GM12878 (cell line): Measurements from ENCODE around the gene ZNF148. TPM values are rescaled to one million over a fixed set of nuclear protein-coding genes. Genes with fewer than 3 reads are reported as not detected.
A peak's percentile ranks its signal among the peaks of the same experiment; 100 is the strongest.

ENCODE experiments used
- ATAC-seq: fragments of 200-7000 bp; cut with Tn5 transposase; 3 replicates; pipeline ENCODE4 v1.9.1; 2020; ENCODE audit warnings: mild to moderate bottlenecking, moderate library complexity
- BruUV-seq: library from RNA; stranded (reverse); fragments of 400-500 nt; replicated peaks from 2 replicates; lab custom pipeline; 2021; lab: Mats Ljungman, UMichigan
- CTCF ChIA-PET: fragments of 300-600 bp; sonication (Branson Sonifier 250); formaldehyde crosslinking; extraction: SDS; loops from one replicate; lab custom pipeline; 2021; ENCODE audit warnings: inconsistent platforms; lab: Yijun Ruan, JAX
- POLR2A ChIA-PET: fragments of 350-600 bp; formaldehyde crosslinking; extraction: SDS; loops from one replicate; lab custom pipeline; 2021; ENCODE audit warnings: inconsistent platforms; lab: Charles Lee
- RAD21 ChIA-PET: fragments of 300-600 bp; sonication (Branson Sonifier 250); formaldehyde crosslinking; loops from one replicate; lab custom pipeline; 2023; ENCODE audit warnings: antibody characterized with exemption; ENCODE audit not compliant: unreplicated experiment; lab: Charles Lee
- SMC1A ChIA-PET: fragments of 300-600 bp; sonication (Branson Sonifier 250); formaldehyde crosslinking; loops from one replicate; lab custom pipeline; 2023; ENCODE audit not compliant: unreplicated experiment, uncharacterized antibody; lab: Charles Lee
- DNase-seq: peaks from one replicate; pipeline ENCODE4 v3.0.0-alpha.2; 2011; ENCODE audit warnings: low read depth, low spot score
- FAIRE-seq: peaks from 3 replicates; lab custom pipeline; 2011; peaks lifted over from hg19 to GRCh38; lab: Jason Lieb, UNC
- H2AFZ ChIP-seq: 2 replicates; pipeline ENCODE4 v1.6.0; 2011; ENCODE audit warnings: low read depth, low read length, control low read depth; ENCODE audit not compliant: control insufficient read depth
- H3K27ac ChIP-seq: 2 replicates; pipeline ENCODE4 v1.5.1; 2011; ENCODE audit warnings: control low read depth; ENCODE audit not compliant: control insufficient read depth, insufficient read depth
- H3K27me3 ChIP-seq, 2 experiments: replicated peaks in 1 of 2; 2 replicates each; pipeline versions ENCODE4 v1.6.0 to v1.6.1; 2011; ENCODE audit warnings: low read length in 1 of 2; ENCODE audit not compliant: control insufficient read depth in 2 of 2, insufficient read depth in 2 of 2
- H3K36me3 ChIP-seq, 2 experiments: 2 replicates each; pipeline ENCODE4 v1.5.1; 2011; ENCODE audit warnings: low read length in 1 of 2; ENCODE audit not compliant: control insufficient read depth in 2 of 2, insufficient read depth in 2 of 2
- H3K4me1 ChIP-seq: 2 replicates; pipeline ENCODE4 v1.6.1; 2011; ENCODE audit warnings: mild to moderate bottlenecking, low read length, moderate library complexity, mixed read lengths; ENCODE audit not compliant: control insufficient read depth, insufficient read depth
- H3K4me2 ChIP-seq: 2 replicates; pipeline ENCODE4 v1.6.0; 2011; ENCODE audit warnings: control low read depth; ENCODE audit not compliant: control insufficient read depth, insufficient read depth
- H3K4me3 ChIP-seq: fragments of 200-600 bp; sonication (generic); 2 replicates; pipeline ENCODE4 v1.5.1; 2016
- H3K79me2 ChIP-seq: 2 replicates; pipeline ENCODE4 v1.6.0; 2011; ENCODE audit warnings: low read length; ENCODE audit not compliant: control insufficient read depth, insufficient read depth
- H3K9ac ChIP-seq: 2 replicates; pipeline ENCODE4 v1.8.0; 2011; ENCODE audit warnings: low read length, control low read depth, mixed read lengths; ENCODE audit not compliant: control insufficient read depth, insufficient read depth
- H3K9me3 ChIP-seq: replicated peaks from 3 replicates; pipeline ENCODE4 v1.5.1; 2011; ENCODE audit warnings: mild to moderate bottlenecking, low read length; ENCODE audit not compliant: control insufficient read depth, insufficient read depth
- H4K20me1 ChIP-seq: 2 replicates; pipeline ENCODE4 v1.6.0; 2011; ENCODE audit not compliant: control insufficient read depth, insufficient read depth
- EGR1 ChIP-seq, 2 experiments: IDR thresholded peaks; 1 replicate in 1 of 2; 2 replicates in 1 of 2; pipeline ENCODE4 v1.6.1; 2011 to 2012; ENCODE audit warnings: low read depth in 2 of 2, low read length in 2 of 2, borderline replicate concordance in 1 of 2, mild to moderate bottlenecking in 1 of 2, moderate library complexity in 1 of 2
- RCOR1 ChIP-seq: conservative IDR thresholded peaks from 2 replicates; pipeline ENCODE4 v1.6.1; 2012; ENCODE audit warnings: low read depth, low read length, improper control_type of control experiment
- SMC3 ChIP-seq: IDR thresholded peaks from 2 replicates; pipeline ENCODE4 v1.6.1; 2011; ENCODE audit warnings: low read length, improper control_type of control experiment, borderline replicate concordance
- USF1 ChIP-seq: IDR thresholded peaks from 2 replicates; pipeline ENCODE4 v1.6.1; 2011; ENCODE audit warnings: borderline replicate concordance, low read depth, mild to moderate bottlenecking, moderate library complexity, mixed read lengths, low read length; ENCODE audit not compliant: insufficient read depth; ENCODE audit errors: extremely low read length
- WGBS: methylation state at CpG from one replicate; pipeline ENCODE4 v1.1.6; 2016; ENCODE audit warnings: low lambda C conversion rate; ENCODE audit not compliant: insufficient replicate concordance, insufficient coverage; ENCODE audit errors: missing lambda C conversion rate; 5-methylcytosine and 5-hydroxymethylcytosine counted together
- in situ Hi-C: fragments of 300-500 bp; cut with MboI; formaldehyde crosslinking; loops from 9 replicates; pipeline ENCODE4 v1.14.3; 2018; ENCODE audit warnings: mixed read lengths
- intact Hi-C: fragments of 100-400 bp; cut with micrococcal nuclease; formaldehyde crosslinking; loops from one replicate; pipeline ENCODE4 v1.14.2; 2022; ENCODE audit not compliant: unreplicated experiment
- polyA plus RNA-seq, 11 experiments: library from polyadenylated mRNA; depleted of rRNA in 4 of 11; unstranded in 6 of 11; stranded (reverse) in 5 of 11; fragments of >200 nt; fragmentation: Nextera tagmentation in 4 of 11; fragmentation: Illumina TruSeq in 1 of 11; extraction: Ambion mirVana in 4 of 11; extraction: Trizol in 1 of 11; gene quantifications; 1 replicate in 1 of 11; 2 replicates in 10 of 11; pipeline versions ENCODE4 v1.2.1 to v1.2.3, GENCODE V29; 2011 to 2016; ENCODE audit warnings: inconsistent platforms in 2 of 11, missing spikeins in 2 of 11, low read depth in 1 of 11
- total RNA-seq, 4 experiments: library from RNA; depleted of rRNA in 3 of 4; stranded (reverse); fragments of >200 nt in 3 of 4; fragmentation: Illumina TruSeq in 1 of 4; extraction: Trizol in 1 of 4; gene quantifications; 2 replicates each; pipeline versions ENCODE4 v1.2.1 to v1.2.3, GENCODE V29; 2013 to 2021

Gene ZNF148
- total and polyA plus RNA-seq, 10 of the 15 experiments (the other 5 are each of a cell fraction or from before 2014, with no cell fraction given): 8.6 to 40.4 (median 26.7) TPM

DNA sequence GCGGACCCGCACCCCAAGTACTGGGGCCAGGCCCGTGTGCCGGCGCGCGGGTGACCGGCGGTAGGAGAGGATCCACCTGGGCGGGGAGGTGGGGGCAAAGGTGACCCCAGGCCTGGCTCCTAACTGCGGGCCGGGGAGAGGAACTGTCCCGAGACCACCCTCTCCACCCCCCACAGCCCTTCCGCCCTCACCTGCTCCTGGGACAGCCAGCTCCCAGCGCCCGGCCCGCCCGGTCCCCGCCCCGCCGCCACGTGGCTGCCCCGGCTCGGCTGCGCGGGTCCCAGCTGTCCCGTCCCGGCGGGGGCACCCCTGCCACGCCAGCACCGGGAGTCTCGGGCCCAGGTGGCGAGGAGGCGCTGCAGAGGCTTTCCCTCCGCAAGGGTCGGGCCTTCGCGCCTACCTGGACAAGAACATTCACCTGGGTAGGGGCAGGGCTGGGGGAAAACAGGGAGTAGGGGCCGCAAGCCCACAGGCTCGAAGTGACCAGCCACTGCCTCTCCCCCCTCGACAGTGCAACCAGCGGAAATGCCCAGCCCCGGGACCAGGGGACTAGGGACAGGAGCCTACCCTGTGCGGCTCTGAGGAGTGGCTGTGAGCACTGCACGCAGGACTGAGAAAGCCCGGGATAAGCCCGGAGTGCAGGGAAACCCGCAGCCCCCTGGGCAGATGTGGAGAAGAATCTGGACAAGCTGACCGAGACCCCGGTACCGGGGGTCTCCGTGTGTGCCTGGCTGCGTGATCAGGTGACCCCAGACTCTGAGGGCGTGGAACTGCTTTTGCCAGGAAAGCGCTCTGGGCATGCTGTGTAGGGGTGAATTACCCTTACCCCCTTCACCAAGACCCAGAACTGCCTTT is 162.4 kb downstream of the ZNF148 start, which contains the start of gene SLC12A8:
SLC12A8 (minus strand) TSS at position 240 of the 855 bp plus-strand sequence. CDS start 1,399 bp downstream, outside the sequence.
- Histone ChIP-seq H3K27ac (no peak within 1 kb of the TSS; the same call in 1 of the 2 replicates), H3K4me3 (peak within 1 kb of the TSS; percentile 59; the same call in 1 of the 2 replicates), H2AFZ (peak within 1 kb of the TSS; percentile 74), H4K20me1 (no peaks in the 10 kb centered on the region), H3K27me3 (peaks cover 0 to 7% of the 10 kb centered on the region in 2 experiments; a peak in 2 of 4 replicates), H3K4me2 (peak within 1 kb of the TSS; percentile 90), H3K9me3 (no peaks in the 10 kb centered on the region), H3K36me3 (no peaks in the 10 kb centered on the region), H3K9ac (peak within 1 kb of the TSS; percentile 58), H3K4me1 (peaks cover 6% of the 10 kb centered on the region), H3K79me2 (no peaks in the 10 kb centered on the region)
- SMC1A ChIA-PET: no interaction called here
- RAD21 ChIA-PET: no interaction called here
- intact Hi-C loops (no loop called here), in situ Hi-C loops (no loop called here)
- POLR2A ChIA-PET: no interaction called here
- FAIRE-seq (no peak), ATAC-seq (peak; percentile 53), DNase-seq (no peak)
- CTCF ChIA-PET: no interaction called here
- TF ChIP-seq SMC3: no peak
- TF ChIP-seq USF1: peak; percentile 21
- WGBS: 26% methylated on average over 50 of the region's 55 CpGs
- no TSS peak for BruUV-seq

- H3K9me3 ChIP-seq: no peaks in the 10 kb centered on the region
- 1% methylated on average over 9 of the region's 28 CpGs for WGBS
- ChIA-PET SMC1A (no interaction called here), POLR2A (no interaction called here), RAD21 (no interaction called here), CTCF (no interaction called here)
- TF ChIP-seq RCOR1: no peak
- TF ChIP-seq EGR1 (IDR thresholded peaks at IDR 0.05; ENCODE audit: borderline replicate concordance in 1 of 2, low read depth in 2 of 2, low read length in 2 of 2): peak in 1 of 2 experiments; percentile 33; a peak in 1 of 3 replicates
- H3K79me2 ChIP-seq: no peaks in the 10 kb centered on the region
- ATAC-seq (peak; percentile 18), FAIRE-seq (no peak), DNase-seq (no peak)
- H4K20me1 ChIP-seq: no peaks in the 10 kb centered on the region
- no peaks in the 10 kb centered on the region for H3K36me3 ChIP-seq
- in situ Hi-C loops: no loop called here
- H3K27ac ChIP-seq: no peak overlapping the region; the same call in 1 of the 2 replicates
- BruUV-seq: no TSS peak
- peak overlapping the region; percentile 59; the same call in 1 of the 2 replicates for H3K4me3 ChIP-seq
- H3K27me3 ChIP-seq: peaks cover 0 to 7% of the 10 kb centered on the region in 2 experiments; a peak in 2 of 4 replicates
- intact Hi-C loops: no loop called here
- H3K9ac ChIP-seq: peak overlapping the region; percentile 51; the same call in 1 of the 2 replicates
- peaks cover 6% of the 10 kb centered on the region for H3K4me1 ChIP-seq
- H2AFZ ChIP-seq: peak overlapping the region; percentile 74
- H3K4me2 ChIP-seq: peak overlapping the region; percentile 90
Measured at GRCh38 chr3:125212091-125212508, 163.0 kb downstream of the ZNF148 start.
